HEK293T (cell line): ENCODE results near the gene PROB1.
"Not testable (repeated sequence)": the region's sequence is repeated elsewhere in the genome, so short reads cannot be mapped to it uniquely, and the experiment has no call there.

Experiments used
- CTCF ChIA-PET: fragments of 350-600 bp; formaldehyde crosslinking; extraction: SDS; loops from one replicate; lab custom pipeline; 2021; ENCODE audit warnings: antibody characterized with exemption, inconsistent platforms; lab: Yijun Ruan, JAX
- POLR2A ChIA-PET: fragments of 350-600 bp; formaldehyde crosslinking; extraction: SDS; loops from one replicate; lab custom pipeline; 2020; ENCODE audit warnings: antibody characterized with exemption, inconsistent platforms; lab: Yijun Ruan, JAX
- DNase-seq: peaks from one replicate; pipeline ENCODE4 v3.0.0; 2012; ENCODE audit warnings: mixed read lengths; ENCODE audit errors: extremely low spot score
- ARNT ChIP-seq: fragments of 450-650 bp; IDR thresholded peaks from 2 replicates; pipeline ENCODE4 v1.6.1; 2017; ENCODE audit warnings: mild to moderate bottlenecking
- BHLHE40 ChIP-seq: fragments of 450-650 bp; IDR thresholded peaks from 2 replicates; pipeline ENCODE4 v1.6.1; 2016; ENCODE audit warnings: mild to moderate bottlenecking, moderate library complexity, borderline replicate concordance
- CTBP1 ChIP-seq: fragments of 450-650 bp; IDR thresholded peaks from 2 replicates; pipeline ENCODE4 v1.6.1; 2016; ENCODE audit warnings: borderline replicate concordance
- ELF4 ChIP-seq: fragments of 450-650 bp; IDR thresholded peaks from 2 replicates; pipeline ENCODE4 v1.6.1; 2017; ENCODE audit warnings: antibody characterized with exemption
- FOXA1 ChIP-seq: fragments of 450-650 bp; IDR thresholded peaks from 2 replicates; pipeline ENCODE4 v1.6.1; 2016; ENCODE audit warnings: mild to moderate bottlenecking
- FOXK2 ChIP-seq: fragments of 450-650 bp; IDR thresholded peaks from 2 replicates; pipeline ENCODE4 v1.6.1; 2016; ENCODE audit warnings: mild to moderate bottlenecking
- FOXM1 ChIP-seq: fragments of 450-650 bp; IDR thresholded peaks from 2 replicates; pipeline ENCODE4 v1.6.1; 2017; ENCODE audit warnings: mild to moderate bottlenecking, borderline replicate concordance
- HDGF ChIP-seq: fragments of 450-650 bp; IDR thresholded peaks from 2 replicates; pipeline ENCODE4 v1.6.1; 2017; ENCODE audit warnings: antibody characterized with exemption, borderline replicate concordance
- L3MBTL2 ChIP-seq: fragments of 450-650 bp; conservative IDR thresholded peaks from 2 replicates; pipeline ENCODE4 v1.6.1; 2016; ENCODE audit warnings: mild to moderate bottlenecking
- LEF1 ChIP-seq: fragments of 450-650 bp; IDR thresholded peaks from 2 replicates; pipeline ENCODE4 v1.6.1; 2017; ENCODE audit warnings: mild to moderate bottlenecking, borderline replicate concordance
- NFRKB ChIP-seq: fragments of 450-650 bp; IDR thresholded peaks from 2 replicates; pipeline ENCODE4 v1.6.1; 2016; ENCODE audit warnings: mild to moderate bottlenecking, moderate library complexity
- PKNOX1 ChIP-seq: fragments of 450-650 bp; IDR thresholded peaks from 2 replicates; pipeline ENCODE4 v1.6.1; 2016
- SP1 ChIP-seq: fragments of 450-650 bp; IDR thresholded peaks from 2 replicates; pipeline ENCODE4 v1.6.1; 2017
- SUZ12 ChIP-seq: fragments of 450-650 bp; IDR thresholded peaks from 2 replicates; pipeline ENCODE4 v1.6.1; 2016; ENCODE audit warnings: mild to moderate bottlenecking
- TARDBP ChIP-seq: fragments of 450-650 bp; IDR thresholded peaks from 2 replicates; pipeline ENCODE4 v1.6.1; 2016
- ZNF384 ChIP-seq: fragments of 450-650 bp; IDR thresholded peaks from 2 replicates; pipeline ENCODE4 v1.6.1; 2016

Gene PROB1

GRCh38 chr5:139388198-139388821, 6.6 kb downstream of the PROB1 start:
- TF ChIP-seq L3MBTL2, result no peak
- no peak for TF ChIP-seq HDGF
- TF ChIP-seq ZNF384, result no peak
- TF ChIP-seq FOXM1, result no peak
- TF ChIP-seq SP1, result no peak
- TF ChIP-seq SUZ12, result no peak
- no peak for TF ChIP-seq FOXA1
- no peak for TF ChIP-seq LEF1
- no peak for TF ChIP-seq ARNT
- no peak for TF ChIP-seq ELF4
- TF ChIP-seq FOXK2, result no peak
- no peak for TF ChIP-seq CTBP1
- no peak for DNase-seq
- CTCF ChIA-PET, result interaction anchor here (2.2 kb wide), 1 partner anchor 14 kb away, joined by 7 read pairs; no protein-coding TSS in a partner anchor
- POLR2A ChIA-PET, result interaction anchor here (0.9 to 1.1 kb wide), 2 partner anchors 14 kb away, joined by 3 read pairs; no protein-coding TSS in a partner anchor

GRCh38 chr5:139387611-139388197, 7.2 kb downstream of the PROB1 start:
- TF ChIP-seq FOXA1, result no peak
- no peak for TF ChIP-seq LEF1
- TF ChIP-seq CTBP1, result no peak
- no peak for TF ChIP-seq HDGF
- TF ChIP-seq FOXM1, result no peak
- TF ChIP-seq ARNT, result no peak
- TF ChIP-seq SP1, result no peak
- TF ChIP-seq SUZ12, result no peak
- no peak for TF ChIP-seq TARDBP
- no peak for TF ChIP-seq L3MBTL2
- ChIA-PET CTCF (interaction anchor here (2.2 kb wide), 1 partner anchor 14 kb away, joined by 7 read pairs; no protein-coding TSS in a partner anchor), POLR2A (interaction anchor here (0.9 to 1.1 kb wide), 2 partner anchors 14 kb away, joined by 3 read pairs; no protein-coding TSS in a partner anchor)
- no peak for DNase-seq

GRCh38 chr5:139386956-139387355, 7.9 kb downstream of the PROB1 start:
- not testable (repeated sequence) for DNase-seq
- POLR2A ChIA-PET, result interaction anchor here (1.1 kb wide), 1 partner anchor 13 kb away, joined by 3 read pairs; no protein-coding TSS in a partner anchor
- CTCF ChIA-PET, result interaction anchor here (2.2 kb wide), 1 partner anchor 15 kb away, joined by 7 read pairs; no protein-coding TSS in a partner anchor

GRCh38 chr5:139386050-139386438, 8.9 kb downstream of the PROB1 start:
- POLR2A ChIA-PET, result interaction anchor here (1.1 kb wide), 2 partner anchors 11 to 188 kb away, joined by 3 read pairs; partner anchors contain the start of gene SIL1
- CTCF ChIA-PET, result interaction anchor here (0.9 to 2.2 kb wide), 2 partner anchors 16 kb away, joined by 5 to 7 read pairs; no protein-coding TSS in a partner anchor
- no peak for DNase-seq
- TF ChIP-seq ELF4, result no peak
- TF ChIP-seq NFRKB, result no peak
- no peak for TF ChIP-seq FOXK2
- TF ChIP-seq BHLHE40, result no peak
- no peak for TF ChIP-seq ARNT
- no peak for TF ChIP-seq CTBP1
- no peak for TF ChIP-seq SUZ12
- TF ChIP-seq PKNOX1, result no peak
- TF ChIP-seq HDGF, result no peak

GRCh38 chr5:139385061-139386049, 9.5 kb downstream of the PROB1 start:
- CTCF ChIA-PET, result interaction anchor here (0.9 kb wide), 1 partner anchor 17 kb away, joined by 5 read pairs; no protein-coding TSS in a partner anchor
- POLR2A ChIA-PET, result interaction anchor here (1.1 kb wide), 2 partner anchors 10 to 187 kb away, joined by 3 read pairs; partner anchors contain the start of gene SIL1
- no peak for DNase-seq
- TF ChIP-seq BHLHE40, result no peak

GRCh38 chr5:139384591-139385051, 10.3 kb downstream of the PROB1 start:
- POLR2A ChIA-PET, result no interaction called here
- CTCF ChIA-PET, result no interaction called here
- DNase-seq, result no peak
- TF ChIP-seq ARNT (no peak), ZNF384 (no peak), HDGF (no peak), BHLHE40 (no peak), L3MBTL2 (no peak), NFRKB (no peak), FOXM1 (no peak), SUZ12 (no peak), TARDBP (no peak), FOXA1 (no peak), LEF1 (no peak), ELF4 (no peak), SP1 (no peak), FOXK2 (no peak), PKNOX1 (no peak), CTBP1 (no peak)
